Upper lobe of right lung (tissue), 1 donor: ENCODE data around the gene MAP3K9. TPM values are rescaled to one million over a fixed set of nuclear protein-coding genes. Genes with fewer than 3 reads are reported as not detected.
A peak's percentile ranks its signal among the peaks of the same experiment; 100 is the strongest.

Experiments used
- ATAC-seq: fragments of 200-7000 bp; cut with Tn5 transposase; one replicate; pipeline ENCODE4 v1.9.1; 2020; ENCODE audit warnings: mild to moderate bottlenecking, moderate library complexity
- DNase-seq: peaks from one replicate; pipeline ENCODE4 v3.0.0-alpha.2; 2020
- H3K27ac ChIP-seq: fragments of 200-600 bp; one replicate; pipeline ENCODE4 v1.8.0; 2022
- H3K27me3 ChIP-seq: fragments of 200-600 bp; one replicate; pipeline ENCODE4 v1.8.0; 2022; ENCODE audit warnings: mild to moderate bottlenecking
- H3K36me3 ChIP-seq: fragments of 200-600 bp; one replicate; pipeline ENCODE4 v1.8.0; 2022
- H3K4me1 ChIP-seq: fragments of 200-600 bp; one replicate; pipeline ENCODE4 v1.8.0; 2022
- H3K4me3 ChIP-seq: fragments of 200-600 bp; one replicate; pipeline ENCODE4 v1.8.0; 2022; ENCODE audit warnings: mild to moderate bottlenecking
- H3K9me3 ChIP-seq: fragments of 200-600 bp; one replicate; pipeline ENCODE4 v1.8.0; 2022
- intact Hi-C: fragments of 100-400 bp; cut with DNase I; formaldehyde crosslinking; loops from one replicate; pipeline ENCODE4 v1.11.0; 2022
- total RNA-seq: library from RNA; stranded (reverse); fragmentation: NEBNext Ultra II Directional; extraction: Animal tissue kit (Norgen Biotek cat#: 25700); gene quantifications from one replicate; pipeline ENCODE4 v1.2.1, GENCODE V29; 2021
- TF ChIP-seq, protein P1 (sequence below): fragments of 200-600 bp; IDR thresholded peaks from one replicate; pipeline ENCODE4 v1.8.0; 2022; ENCODE audit warnings: antibody characterized with exemption
- donor health status: DM: no; HTN: yes; CAD: no; lungs with severe emphysema.

Gene MAP3K9
- total RNA-seq, 1 donor from 2014 or later = 12.0 TPM

DNA sequence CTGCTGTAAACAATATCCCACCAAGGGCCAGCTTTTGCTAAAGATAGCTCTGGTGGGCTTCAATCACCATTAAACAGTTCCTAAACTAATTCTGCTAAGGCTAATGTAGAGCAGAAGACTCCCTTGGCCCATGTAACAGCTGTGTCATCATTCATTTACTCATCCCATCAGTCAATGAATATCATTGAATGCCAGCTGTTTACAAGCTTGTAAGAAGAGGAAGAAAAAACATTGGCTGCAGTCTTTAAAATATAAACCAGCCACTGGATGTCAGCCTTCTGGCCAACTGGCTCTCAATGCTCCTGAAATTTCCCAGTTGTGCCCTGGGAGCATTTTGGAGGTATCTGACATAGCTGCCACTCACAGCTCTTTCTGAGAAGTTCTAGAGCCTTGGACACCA lies 18.0 kb upstream of the MAP3K9 start:
- ATAC-seq (no peak), DNase-seq (no peak)
- Histone ChIP-seq H3K9me3 (no peaks in the 10 kb centered on the region), H3K4me1 (no peaks in the 10 kb centered on the region), H3K27me3 (no peaks in the 10 kb centered on the region), H3K27ac (no peak overlapping the region), H3K36me3 (no peaks in the 10 kb centered on the region), H3K4me3 (no peak overlapping the region)
- TF ChIP-seq, protein P1, sequence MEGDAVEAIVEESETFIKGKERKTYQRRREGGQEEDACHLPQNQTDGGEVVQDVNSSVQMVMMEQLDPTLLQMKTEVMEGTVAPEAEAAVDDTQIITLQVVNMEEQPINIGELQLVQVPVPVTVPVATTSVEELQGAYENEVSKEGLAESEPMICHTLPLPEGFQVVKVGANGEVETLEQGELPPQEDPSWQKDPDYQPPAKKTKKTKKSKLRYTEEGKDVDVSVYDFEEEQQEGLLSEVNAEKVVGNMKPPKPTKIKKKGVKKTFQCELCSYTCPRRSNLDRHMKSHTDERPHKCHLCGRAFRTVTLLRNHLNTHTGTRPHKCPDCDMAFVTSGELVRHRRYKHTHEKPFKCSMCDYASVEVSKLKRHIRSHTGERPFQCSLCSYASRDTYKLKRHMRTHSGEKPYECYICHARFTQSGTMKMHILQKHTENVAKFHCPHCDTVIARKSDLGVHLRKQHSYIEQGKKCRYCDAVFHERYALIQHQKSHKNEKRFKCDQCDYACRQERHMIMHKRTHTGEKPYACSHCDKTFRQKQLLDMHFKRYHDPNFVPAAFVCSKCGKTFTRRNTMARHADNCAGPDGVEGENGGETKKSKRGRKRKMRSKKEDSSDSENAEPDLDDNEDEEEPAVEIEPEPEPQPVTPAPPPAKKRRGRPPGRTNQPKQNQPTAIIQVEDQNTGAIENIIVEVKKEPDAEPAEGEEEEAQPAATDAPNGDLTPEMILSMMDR = no peak
- intact Hi-C loops = no loop called here

DNA sequence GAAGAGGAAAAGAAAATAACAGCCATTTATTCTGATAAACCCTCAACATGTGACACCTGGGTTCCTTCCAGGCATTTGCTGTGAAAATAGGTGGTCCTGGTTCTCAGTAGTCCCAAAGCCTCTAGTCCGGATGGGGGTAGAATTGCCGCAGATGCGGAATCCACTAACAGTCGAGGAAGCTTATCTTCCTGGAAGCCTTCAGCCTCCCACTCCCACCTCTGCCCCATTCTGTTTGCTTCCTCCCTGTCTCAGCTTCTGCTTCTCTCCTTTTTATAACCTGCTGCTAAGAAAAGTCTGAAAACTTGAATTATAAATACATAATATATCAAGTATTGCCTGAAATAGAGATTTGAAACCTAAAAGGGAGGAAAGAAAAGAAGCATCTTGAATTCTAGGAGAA lies 14.0 kb upstream of the MAP3K9 start:
- Histone ChIP-seq H3K4me3 (no peak overlapping the region), H3K27ac (no peak overlapping the region), H3K36me3 (no peaks in the 10 kb centered on the region), H3K9me3 (no peaks in the 10 kb centered on the region), H3K27me3 (no peaks in the 10 kb centered on the region), H3K4me1 (no peaks in the 10 kb centered on the region)
- DNase-seq (no peak), ATAC-seq (no peak)
- TF ChIP-seq, protein P1 = no peak
- intact Hi-C loops = no loop called here

DNA sequence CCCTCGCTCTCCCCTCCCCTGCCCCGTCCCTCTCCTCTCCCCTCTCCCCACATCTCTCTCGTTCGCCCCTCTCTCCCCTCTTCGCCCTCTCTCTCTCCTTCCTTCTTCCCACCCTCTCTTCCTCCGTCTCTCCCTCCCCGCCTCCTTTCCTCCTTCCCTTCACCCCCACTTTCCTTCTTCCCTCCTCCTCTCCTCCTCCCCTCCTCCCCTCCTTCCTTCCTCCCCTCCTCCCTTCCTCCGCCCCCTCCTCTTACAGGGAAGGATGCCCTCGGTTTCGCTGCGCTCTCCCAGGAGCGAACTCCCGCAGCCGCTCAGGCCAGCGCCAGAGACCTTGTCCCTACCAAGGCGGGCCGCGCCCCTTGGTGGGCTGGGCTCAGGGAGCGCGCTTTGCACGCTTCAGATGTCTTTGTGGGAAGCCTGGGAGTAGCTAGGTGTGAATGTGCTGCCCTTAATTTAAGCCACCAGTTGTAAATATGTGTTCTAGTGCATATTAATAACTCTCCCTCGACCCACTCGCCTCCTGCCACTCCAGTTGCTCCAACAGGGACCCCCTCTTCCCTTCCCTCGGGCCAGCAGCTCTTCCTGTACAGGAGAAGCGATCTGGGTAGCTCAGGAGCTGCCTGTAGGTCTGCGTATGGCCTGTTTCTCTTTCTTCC lies 13.3 kb upstream of the MAP3K9 start:
- no peaks in the 10 kb centered on the region for H3K9me3 ChIP-seq
- TF ChIP-seq, protein P1 = no peak
- no peak overlapping the region for H3K27ac ChIP-seq
- no peaks in the 10 kb centered on the region for H3K27me3 ChIP-seq
- intact Hi-C loops = no loop called here
- DNase-seq (peak; percentile 68), ATAC-seq (peak; percentile 50)
- peak overlapping the region; percentile 63 for H3K4me3 ChIP-seq
- no peaks in the 10 kb centered on the region for H3K4me1 ChIP-seq
- H3K36me3 ChIP-seq = no peaks in the 10 kb centered on the region

DNA sequence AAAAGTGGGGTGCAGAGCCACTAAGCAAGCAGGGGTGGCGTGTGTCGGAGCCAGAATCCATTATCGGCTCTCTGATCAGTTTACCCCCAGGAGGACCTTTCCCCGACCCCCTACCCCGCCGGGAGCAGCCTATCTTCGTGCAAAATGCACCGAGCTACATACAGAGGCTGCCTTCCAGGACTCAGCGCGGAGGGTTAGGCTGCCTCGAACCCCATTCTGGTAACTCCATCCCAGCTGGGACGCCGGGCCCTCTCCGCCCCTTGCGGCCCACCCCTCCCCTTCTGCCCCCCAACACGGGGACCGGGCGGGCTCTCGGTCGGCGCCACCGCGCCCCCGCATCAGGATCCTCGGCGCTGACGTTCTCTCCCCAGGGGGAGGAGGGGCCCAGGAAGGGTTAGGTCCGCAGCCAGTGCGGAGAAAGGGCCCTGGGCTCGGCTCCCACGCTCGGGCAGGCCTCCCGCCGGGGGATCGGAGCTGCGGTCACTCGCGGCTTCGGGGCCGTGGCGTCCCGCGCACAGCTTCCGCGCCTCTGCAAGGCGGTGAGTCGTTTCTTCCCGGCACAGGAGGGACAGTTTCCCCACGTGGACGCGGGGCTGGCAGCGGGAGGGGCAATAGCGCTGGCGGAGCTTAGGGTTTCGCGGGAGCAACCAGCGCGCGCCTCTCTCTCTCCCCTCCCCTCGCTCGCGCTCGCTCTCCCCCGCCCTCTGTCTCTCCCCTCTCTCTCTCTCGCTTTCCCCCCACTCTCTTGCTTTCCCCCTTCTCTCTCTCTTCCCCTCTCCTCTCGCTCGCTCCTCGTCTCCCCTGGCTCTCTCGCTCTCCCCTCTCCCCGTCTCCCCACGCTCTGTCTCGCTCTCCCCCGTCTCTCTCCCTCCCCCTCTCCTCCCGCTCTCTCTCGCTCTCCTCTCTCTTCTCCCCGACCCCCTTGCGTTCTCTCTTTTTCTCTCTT lies 12.5 kb upstream of the MAP3K9 start:
- Histone ChIP-seq H3K36me3 (no peaks in the 10 kb centered on the region), H3K4me1 (no peaks in the 10 kb centered on the region), H3K4me3 (peak overlapping the region; percentile 63), H3K9me3 (no peaks in the 10 kb centered on the region), H3K27ac (no peak overlapping the region), H3K27me3 (no peaks in the 10 kb centered on the region)
- peak; percentile 62 for ATAC-seq
- TF ChIP-seq, protein P1 = no peak
- DNase-seq = peak; percentile 75
- intact Hi-C loops = no loop called here

DNA sequence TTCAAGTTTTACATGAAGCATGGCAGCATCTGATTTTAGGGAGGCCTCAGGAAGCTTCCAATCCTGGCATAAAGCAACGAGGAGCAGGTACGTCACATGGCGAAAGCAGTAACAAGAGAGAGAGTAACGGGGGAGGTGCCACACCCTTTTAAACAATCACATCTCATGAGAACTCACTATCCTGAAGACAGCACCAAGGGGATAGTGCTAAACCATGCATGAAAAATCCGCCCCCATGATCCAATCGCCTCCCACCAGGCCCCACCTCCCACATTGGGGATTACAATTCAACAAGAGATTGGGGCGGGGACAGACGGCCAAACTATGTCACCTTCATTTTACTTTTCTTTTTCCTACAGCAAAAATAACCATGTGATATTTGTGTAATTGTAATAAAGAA lies 7.2 kb upstream of the MAP3K9 start:
- DNase-seq (no peak), ATAC-seq (no peak)
- Histone ChIP-seq H3K9me3 (no peaks in the 10 kb centered on the region), H3K4me1 (peaks cover 4% of the 10 kb centered on the region), H3K36me3 (no peaks in the 10 kb centered on the region), H3K4me3 (no peak overlapping the region), H3K27ac (no peak overlapping the region), H3K27me3 (no peaks in the 10 kb centered on the region)
- intact Hi-C loops = loop anchor here (10.0 kb wide), 1 partner anchor 158 kb away; no protein-coding TSS in a partner anchor
- TF ChIP-seq, protein P1 = no peak
